Measurements from ENCODE around the gene DDX21.

DDX21 gene

DNA sequence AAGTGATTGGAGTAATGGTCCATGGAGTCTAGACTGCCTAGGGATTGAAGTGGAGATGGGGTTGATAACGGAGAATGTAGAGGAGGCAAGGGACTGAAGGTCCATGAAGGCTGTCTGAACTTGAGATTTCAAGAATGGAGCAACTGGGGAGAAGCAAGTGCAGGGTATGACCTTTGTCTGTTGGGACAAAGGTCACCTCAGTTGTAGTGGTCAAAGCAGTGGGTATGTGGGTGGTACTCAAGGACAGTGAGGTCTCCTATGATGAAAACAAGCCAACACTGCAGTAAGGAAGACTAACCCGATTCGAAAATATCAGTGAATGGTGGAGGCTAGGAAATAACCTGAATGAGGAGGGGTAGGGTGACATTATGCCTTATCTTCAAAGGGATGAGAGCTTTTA lies 5.4 kb upstream of the DDX21 start:
- TF ChIP-seq, protein P1, sequence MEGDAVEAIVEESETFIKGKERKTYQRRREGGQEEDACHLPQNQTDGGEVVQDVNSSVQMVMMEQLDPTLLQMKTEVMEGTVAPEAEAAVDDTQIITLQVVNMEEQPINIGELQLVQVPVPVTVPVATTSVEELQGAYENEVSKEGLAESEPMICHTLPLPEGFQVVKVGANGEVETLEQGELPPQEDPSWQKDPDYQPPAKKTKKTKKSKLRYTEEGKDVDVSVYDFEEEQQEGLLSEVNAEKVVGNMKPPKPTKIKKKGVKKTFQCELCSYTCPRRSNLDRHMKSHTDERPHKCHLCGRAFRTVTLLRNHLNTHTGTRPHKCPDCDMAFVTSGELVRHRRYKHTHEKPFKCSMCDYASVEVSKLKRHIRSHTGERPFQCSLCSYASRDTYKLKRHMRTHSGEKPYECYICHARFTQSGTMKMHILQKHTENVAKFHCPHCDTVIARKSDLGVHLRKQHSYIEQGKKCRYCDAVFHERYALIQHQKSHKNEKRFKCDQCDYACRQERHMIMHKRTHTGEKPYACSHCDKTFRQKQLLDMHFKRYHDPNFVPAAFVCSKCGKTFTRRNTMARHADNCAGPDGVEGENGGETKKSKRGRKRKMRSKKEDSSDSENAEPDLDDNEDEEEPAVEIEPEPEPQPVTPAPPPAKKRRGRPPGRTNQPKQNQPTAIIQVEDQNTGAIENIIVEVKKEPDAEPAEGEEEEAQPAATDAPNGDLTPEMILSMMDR (IDR thresholded peaks at IDR 0.05; ENCODE audit: extremely low read depth, missing control alignments), result no peak
- no peak for DNase-seq (ENCODE audit: low spot score)

DNA sequence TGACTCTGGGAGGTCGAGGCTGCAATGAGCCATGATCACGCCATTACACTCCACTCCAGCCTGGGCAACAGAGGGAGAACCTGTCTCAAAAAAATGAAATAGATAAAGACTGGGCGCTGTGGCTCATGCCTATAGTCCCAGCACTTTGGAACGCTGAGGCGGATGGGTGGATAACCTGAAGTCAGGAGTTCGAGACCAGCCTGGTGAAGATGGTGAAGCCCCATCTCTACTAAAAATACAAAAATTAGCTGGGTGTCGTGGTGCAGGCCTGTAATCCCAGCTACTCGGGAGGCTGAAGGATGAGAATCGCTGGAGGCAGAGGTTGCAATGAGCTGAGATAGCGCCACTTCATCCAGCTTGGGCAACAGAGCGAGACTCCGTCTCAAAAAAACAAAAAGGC lies 1.1 kb upstream of the DDX21 start:
- no peak for DNase-seq (ENCODE audit: low spot score)
- TF ChIP-seq, protein P1 (IDR thresholded peaks at IDR 0.05; ENCODE audit: extremely low read depth, missing control alignments), result no peak

DNA sequence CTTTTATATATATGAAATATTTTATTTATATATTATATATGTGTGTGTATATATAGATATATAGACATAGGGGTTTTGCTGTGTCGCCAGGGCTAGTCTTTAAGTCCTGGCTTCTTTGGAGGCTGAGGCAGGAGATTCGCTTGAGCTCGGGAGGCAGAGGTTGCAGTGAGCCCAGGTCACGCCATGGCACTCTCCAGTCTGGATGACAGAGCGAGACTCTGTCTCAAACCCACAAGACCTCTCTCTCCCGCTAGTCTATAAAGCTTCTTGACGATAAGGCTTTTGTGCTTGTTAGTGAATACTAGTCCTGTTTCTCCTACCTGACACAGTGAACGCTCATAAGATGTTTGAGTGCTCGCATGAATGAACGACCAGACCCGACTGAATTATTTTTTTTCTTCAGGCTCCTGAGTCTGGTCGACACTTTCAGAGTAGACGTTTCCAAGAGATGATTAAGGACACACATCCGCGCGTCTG lies 577 bp upstream of the DDX21 start:
- no peak for DNase-seq (ENCODE audit: low spot score)
- TF ChIP-seq, protein P1 (IDR thresholded peaks at IDR 0.05; ENCODE audit: extremely low read depth, missing control alignments), result no peak

DNA sequence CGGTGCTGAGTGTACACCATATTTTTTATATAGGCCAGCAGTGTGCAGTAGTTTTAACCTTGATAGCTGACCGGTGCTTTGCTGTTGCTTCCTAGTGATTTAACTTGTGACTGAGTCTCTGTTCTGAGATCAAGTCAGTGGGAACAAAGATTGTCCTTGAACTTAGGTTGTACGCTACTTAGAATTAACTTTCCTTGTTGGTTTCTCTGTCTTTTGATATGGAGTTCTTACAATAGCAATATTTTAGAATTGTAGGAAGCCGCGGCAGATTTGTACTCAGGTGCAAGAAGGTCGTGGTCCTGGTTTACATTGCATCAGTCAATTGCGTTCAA lies 1.3 kb downstream of the DDX21 start:
- DNase-seq (ENCODE audit: low spot score), result no peak
- TF ChIP-seq, protein P1 (IDR thresholded peaks at IDR 0.05; ENCODE audit: extremely low read depth, missing control alignments), result no peak

DNA sequence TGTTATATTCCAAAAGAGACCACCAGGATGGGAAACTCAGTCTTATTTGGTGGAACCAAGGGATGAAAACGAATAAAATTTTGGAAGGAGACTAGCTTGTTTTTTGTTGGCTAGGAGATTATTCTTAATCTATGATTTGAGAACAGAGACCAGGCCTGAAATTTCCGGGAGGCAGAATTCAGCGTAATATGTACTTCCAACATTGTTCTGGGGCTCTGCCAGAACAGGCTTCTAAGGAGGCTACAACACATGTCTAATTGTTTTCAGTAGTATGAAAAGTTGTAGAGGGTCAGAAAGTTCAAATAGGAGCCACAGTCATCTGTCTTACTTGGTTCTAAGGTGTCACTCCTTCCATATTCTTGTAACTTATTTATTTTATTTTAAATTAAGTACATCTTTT lies 1.7 kb downstream of the DDX21 start:
- DNase-seq (ENCODE audit: low spot score), result no peak

DNA sequence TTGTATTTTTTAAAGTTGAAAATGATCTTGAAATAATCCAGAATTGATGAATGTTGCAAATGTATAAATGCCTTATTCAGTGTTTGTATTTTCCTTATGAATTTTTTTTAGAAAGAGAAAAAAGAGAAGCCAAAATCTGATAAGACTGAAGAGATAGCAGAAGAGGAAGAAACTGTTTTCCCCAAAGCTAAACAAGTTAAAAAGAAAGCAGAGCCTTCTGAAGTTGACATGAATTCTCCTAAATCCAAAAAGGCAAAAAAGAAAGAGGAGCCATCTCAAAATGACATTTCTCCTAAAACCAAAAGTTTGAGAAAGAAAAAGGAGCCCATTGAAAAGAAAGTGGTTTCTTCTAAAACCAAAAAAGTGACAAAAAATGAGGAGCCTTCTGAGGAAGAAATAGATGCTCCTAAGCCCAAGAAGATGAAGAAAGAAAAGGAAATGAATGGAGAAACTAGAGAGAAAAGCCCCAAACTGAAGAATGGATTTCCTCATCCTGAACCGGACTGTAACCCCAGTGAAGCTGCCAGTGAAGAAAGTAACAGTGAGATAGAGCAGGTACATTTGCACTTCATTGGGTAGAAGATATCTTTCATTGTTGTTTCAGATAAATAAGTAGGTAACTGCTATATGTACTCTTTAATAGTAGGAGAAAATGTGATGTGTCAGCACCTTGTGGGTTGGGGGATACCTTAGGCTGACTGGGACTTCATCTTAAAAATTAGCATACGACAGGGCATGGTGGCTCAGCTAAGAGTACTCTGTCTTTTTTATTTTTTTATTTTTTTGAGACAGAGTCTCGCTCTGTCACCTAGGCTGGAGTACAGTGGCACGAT lies 3.9 kb downstream of the DDX21 start:
- no peak for DNase-seq (ENCODE audit: low spot score)
- TF ChIP-seq, protein P1 (IDR thresholded peaks at IDR 0.05; ENCODE audit: extremely low read depth, missing control alignments), result no peak

More for the DNA sequence above, 1.7 kb downstream of the DDX21 start:
- TF ChIP-seq, protein P1 (IDR thresholded peaks at IDR 0.05; ENCODE audit: extremely low read depth, missing control alignments), result no peak

DNA sequence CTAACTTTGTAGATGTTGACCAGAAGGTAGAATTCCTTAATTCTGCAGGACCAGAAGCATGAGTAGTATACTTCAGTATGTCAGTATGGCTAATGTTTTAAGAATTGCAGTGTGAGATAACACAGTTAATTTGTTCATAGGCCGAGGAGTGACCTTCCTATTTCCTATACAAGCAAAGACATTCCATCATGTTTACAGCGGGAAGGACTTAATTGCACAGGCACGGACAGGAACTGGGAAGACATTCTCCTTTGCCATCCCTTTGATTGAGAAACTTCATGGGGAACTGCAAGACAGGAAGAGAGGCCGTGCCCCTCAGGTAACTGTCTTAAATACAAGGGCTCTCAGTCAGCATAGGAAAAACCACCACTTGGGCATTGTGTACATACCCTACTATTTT lies 7.2 kb downstream of the DDX21 start:
- DNase-seq (ENCODE audit: low spot score), result no peak
- TF ChIP-seq, protein P1 (IDR thresholded peaks at IDR 0.05; ENCODE audit: extremely low read depth, missing control alignments), result no peak
